Activated CD8-positive, alpha-beta memory T cell treated with anti-CD3 and anti-CD28 coated beads for 36 hours (primary cell): Measurements from ENCODE around the gene ASIC2. TPM values are rescaled to one million over a fixed set of nuclear protein-coding genes. Genes with fewer than 3 reads are reported as not detected.

Experiments used
- CTCF ChIA-PET: fragments of 350-600 bp; sonication (Branson Sonifier 250); formaldehyde crosslinking; loops from one replicate; lab custom pipeline; 2021; ENCODE audit warnings: antibody characterized with exemption; lab: Charles Lee
- POLR2A ChIA-PET: fragments of 350-600 bp; sonication (Branson Sonifier 250); formaldehyde crosslinking; loops from one replicate; lab custom pipeline; 2021; ENCODE audit warnings: antibody characterized with exemption; lab: Charles Lee
- total RNA-seq, 2 experiments: library from RNA; stranded (reverse); gene quantifications; one replicate each; pipeline ENCODE4 v1.2.3, GENCODE V29; 2021

The ASIC2 gene
- total RNA-seq, 2 experiments from 2014 or later: not detected

DNA sequence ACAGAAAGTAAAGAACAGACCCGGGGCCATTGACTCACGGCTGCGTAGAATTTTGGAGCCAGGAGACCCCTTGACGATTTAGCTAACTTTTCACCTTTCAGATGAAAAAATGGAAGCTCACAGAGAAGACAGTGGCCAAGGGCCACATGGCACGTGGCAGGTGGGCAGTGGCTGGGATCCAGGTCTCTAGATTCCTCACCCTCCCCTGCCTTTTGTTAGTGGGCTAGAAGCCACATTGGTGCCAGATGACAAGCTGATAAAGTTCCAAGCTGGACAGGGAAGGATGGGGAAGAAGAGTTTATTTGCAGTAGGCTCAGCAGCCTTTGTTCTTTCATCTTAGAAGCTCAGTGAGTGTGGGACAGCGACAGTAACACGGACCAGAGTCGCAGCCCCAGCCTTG, 195.7 kb downstream of the ASIC2 start:
- ChIA-PET CTCF (no interaction called here), POLR2A (no interaction called here)

- POLR2A ChIA-PET: no interaction called here
- CTCF ChIA-PET: no interaction called here
These were observed 196.9 kb downstream of the ASIC2 start for GRCh38 chr17:33096161-33096560.

DNA sequence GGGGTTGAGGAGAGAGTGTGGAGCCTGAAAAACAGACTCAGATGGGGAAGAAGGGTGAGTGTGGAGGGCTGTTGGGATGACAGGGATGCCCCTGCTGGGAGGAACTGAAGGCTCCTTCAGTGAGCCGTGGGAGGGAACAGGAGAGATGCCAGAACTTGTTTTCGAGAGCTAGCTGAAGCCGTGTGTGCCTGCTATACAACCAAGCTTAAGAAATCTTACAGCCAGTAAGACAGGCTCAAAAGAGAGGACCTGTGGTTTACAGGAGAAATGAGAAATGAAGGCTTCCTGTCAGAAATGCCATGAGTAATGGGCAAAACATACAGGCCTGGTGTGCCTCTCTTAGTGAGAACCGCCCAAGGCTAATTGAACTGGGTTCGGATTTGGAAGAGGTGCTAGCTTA, 201.8 kb downstream of the ASIC2 start:
- ChIA-PET CTCF (no interaction called here), POLR2A (no interaction called here)

GRCh38 chr17:33090806-33091205, 202.3 kb downstream of the ASIC2 start:
- ChIA-PET CTCF (no interaction called here), POLR2A (no interaction called here)

GRCh38 chr17:33086878-33087277, 206.2 kb downstream of the ASIC2 start:
- CTCF ChIA-PET: no interaction called here

GRCh38 chr17:33086041-33086440, 207.1 kb downstream of the ASIC2 start:
- POLR2A ChIA-PET: no interaction called here
- CTCF ChIA-PET: no interaction called here

More at GRCh38 chr17:33086878-33087277, 206.2 kb downstream of the ASIC2 start:
- POLR2A ChIA-PET: no interaction called here

- POLR2A ChIA-PET: no interaction called here
- CTCF ChIA-PET: no interaction called here
These were observed 207.8 kb downstream of the ASIC2 start for GRCh38 chr17:33085256-33085655.

- ChIA-PET POLR2A (no interaction called here), CTCF (no interaction called here)
These were observed 208.3 kb downstream of the ASIC2 start for GRCh38 chr17:33084755-33085154.

DNA sequence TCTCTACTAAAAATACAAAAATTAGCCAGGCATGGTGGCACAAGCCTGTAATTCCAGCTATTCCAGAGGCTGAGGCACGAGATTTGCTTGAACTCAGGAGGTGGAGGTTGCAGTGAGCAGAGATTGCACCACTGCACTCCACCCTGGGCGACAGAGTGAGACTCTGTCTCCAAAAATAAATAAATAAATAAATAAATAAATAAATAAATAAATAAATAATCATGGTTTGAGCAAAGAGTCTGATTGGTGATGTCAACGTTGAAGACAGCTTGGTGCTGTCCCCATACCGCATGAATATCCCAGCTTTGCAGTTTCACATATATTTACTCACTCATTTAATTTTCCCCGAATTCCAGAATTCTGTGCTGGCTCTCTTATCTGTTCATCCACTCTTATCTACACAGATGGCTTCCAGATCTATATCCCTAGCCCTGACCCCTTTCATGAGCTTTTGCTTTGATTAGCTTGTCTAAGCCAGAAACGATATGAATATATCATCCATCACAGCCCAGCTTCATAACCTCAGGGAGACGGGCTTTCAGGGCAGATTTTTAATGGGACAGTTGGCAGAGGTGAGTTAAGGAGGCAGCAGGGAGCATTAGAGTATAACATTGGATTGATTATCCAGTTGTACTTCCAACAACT, 210.4 kb downstream of the ASIC2 start:
- CTCF ChIA-PET: no interaction called here
- POLR2A ChIA-PET: no interaction called here

- POLR2A ChIA-PET: no interaction called here
- CTCF ChIA-PET: no interaction called here
These were observed 213.0 kb downstream of the ASIC2 start for GRCh38 chr17:33080091-33080490.

- CTCF ChIA-PET: no interaction called here
These were observed 213.9 kb downstream of the ASIC2 start for GRCh38 chr17:33079201-33079600.

GRCh38 chr17:33076979-33077378, 216.1 kb downstream of the ASIC2 start:
- CTCF ChIA-PET: no interaction called here
- POLR2A ChIA-PET: no interaction called here

More at GRCh38 chr17:33079201-33079600, 213.9 kb downstream of the ASIC2 start:
- POLR2A ChIA-PET: no interaction called here

GRCh38 chr17:33073416-33073815, 219.7 kb downstream of the ASIC2 start:
- ChIA-PET POLR2A (no interaction called here), CTCF (no interaction called here)

GRCh38 chr17:33072421-33073161, 220.5 kb downstream of the ASIC2 start:
- POLR2A ChIA-PET: no interaction called here
- CTCF ChIA-PET: no interaction called here

DNA sequence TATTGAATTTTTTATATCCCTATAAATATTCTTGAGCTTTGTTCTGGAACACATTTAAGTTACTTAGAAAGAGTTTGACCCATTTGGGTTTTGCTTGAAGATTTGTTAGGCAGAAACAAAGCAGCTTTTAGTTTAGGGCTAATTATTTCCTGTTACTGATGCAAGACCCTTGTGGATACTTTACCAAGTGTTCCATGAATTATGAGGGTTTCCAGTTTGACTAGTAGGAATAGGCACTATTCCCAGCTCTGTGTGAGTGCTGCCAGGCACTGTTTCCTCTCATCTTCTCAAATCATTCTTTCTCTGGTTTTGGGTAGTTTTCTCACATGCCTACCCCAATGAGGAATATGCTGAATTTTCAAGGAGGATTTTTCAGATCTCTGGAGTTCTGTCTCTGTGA, 221.4 kb downstream of the ASIC2 start:
- POLR2A ChIA-PET: no interaction called here
- CTCF ChIA-PET: no interaction called here

- ChIA-PET CTCF (interaction anchor here (0.6 kb wide), 1 partner anchor 98 kb away, joined by 3 read pairs; no protein-coding TSS in a partner anchor), POLR2A (no interaction called here)
These were observed 235.5 kb downstream of the ASIC2 start for GRCh38 chr17:33057564-33057963.

DNA sequence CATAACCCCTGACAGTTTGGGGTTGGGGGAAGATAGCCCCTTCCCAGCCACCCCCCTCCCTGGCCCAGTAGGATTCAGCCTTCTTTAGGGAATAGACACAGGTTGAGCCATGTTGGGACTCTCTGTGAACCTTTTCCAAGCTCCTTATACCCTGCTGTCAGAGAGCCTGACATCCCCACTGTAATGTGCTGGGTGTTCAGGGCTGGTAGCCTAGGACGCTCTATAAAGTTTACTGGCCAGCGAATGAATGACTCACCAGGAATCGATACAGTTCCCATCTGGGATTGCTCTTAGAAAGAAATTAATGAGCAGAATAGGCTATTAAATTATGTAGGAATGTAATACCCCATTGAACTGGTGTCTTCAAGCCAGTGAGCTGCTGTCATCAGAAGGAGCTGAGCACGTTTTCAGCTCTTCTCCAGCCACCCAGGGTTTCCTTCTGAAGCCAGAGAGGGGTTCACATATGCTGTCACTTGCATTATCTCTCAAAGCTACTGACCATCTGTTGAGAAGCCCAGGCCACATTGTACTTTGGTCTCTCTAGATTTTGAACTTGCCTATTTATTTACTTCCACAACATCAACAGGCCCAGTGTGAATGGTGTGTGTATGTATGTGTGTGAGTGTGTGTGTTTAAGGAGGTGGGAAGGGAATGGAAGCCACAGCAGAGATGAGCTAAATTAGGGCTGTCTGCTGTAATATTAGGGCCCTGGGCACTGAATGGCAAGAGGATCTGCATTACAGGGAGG, 236.5 kb downstream of the ASIC2 start:
- CTCF ChIA-PET: no interaction called here
- POLR2A ChIA-PET: no interaction called here

GRCh38 chr17:33055746-33056145, 237.3 kb downstream of the ASIC2 start:
- ChIA-PET CTCF (no interaction called here), POLR2A (no interaction called here)

DNA sequence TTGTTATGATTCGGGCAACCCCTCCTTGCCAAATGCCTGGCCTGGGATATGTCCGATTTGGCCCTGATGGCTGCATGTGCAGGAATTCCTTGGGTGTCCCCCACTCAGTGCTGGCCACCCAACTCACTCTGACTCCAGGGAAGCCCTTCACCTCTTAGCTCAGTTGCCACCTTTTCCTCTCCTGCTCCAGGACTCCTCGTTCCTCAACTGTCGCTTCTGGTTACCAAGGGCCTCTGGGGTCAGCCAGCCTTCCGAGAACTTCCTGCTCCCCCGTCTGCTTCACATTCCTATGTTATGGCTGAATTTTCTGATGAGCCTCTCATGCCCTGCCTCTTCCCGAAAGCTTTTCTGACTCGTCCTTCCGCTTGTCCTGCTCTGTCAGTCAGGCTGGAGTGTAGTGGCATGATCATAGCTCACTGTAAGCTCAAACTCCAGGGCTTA, 237.9 kb downstream of the ASIC2 start:
- POLR2A ChIA-PET: no interaction called here
- CTCF ChIA-PET: no interaction called here

DNA sequence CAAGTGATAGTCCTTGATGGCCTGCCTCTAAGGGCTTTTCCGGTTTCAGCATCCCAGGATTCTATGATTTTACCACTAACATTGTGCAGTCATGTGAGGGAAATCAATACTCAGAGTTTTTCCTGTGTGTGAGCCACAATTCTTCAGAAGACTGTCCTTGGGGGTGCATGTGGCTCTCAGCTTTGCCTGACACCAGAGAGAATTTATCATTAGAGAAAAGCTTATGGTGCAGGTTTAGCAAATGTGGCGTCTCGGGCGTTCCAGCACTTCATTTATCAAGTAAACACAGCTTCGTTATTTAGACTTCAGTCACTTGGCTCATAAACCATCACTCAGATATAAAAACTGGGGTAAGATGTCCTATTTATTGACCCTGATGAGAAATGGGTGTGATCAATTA, 238.7 kb downstream of the ASIC2 start:
- ChIA-PET POLR2A (no interaction called here), CTCF (interaction anchor here (0.6 kb wide), 1 partner anchor 27 kb away, joined by 3 read pairs; no protein-coding TSS in a partner anchor)
